CD4-positive, alpha-beta T cell treated with Interleukin-12 subunit alpha and Interleukin-12 subunit beta, for 1 hour (primary cell): ENCODE results near the gene NFKBIL1.
A peak's percentile ranks its signal among the peaks of the same experiment; 100 is the strongest.
"Not testable (repeated sequence)": the region's sequence is repeated elsewhere in the genome, so short reads cannot be mapped to it uniquely, and the experiment has no call there.

ENCODE experiments used
- DNase-seq: peaks from one replicate; pipeline ENCODE4 v3.0.0-alpha.2; 2020

Gene NFKBIL1

GRCh38 chr6:31546958-31547726 lies at the start of gene NFKBIL1:
TSS of gene NFKBIL1 (plus strand) at chr6:31547608. CDS start at chr6:31547695, 87 bp downstream.
- peak; percentile 93 for DNase-seq

- no peak for DNase-seq
Measured at GRCh38 chr6:31498748-31499147, 48.7 kb upstream of the NFKBIL1 start.

- DNase-seq = not testable (repeated sequence)
Measured at GRCh38 chr6:31499648-31500047, 47.8 kb upstream of the NFKBIL1 start.

- DNase-seq = no peak
Measured at GRCh38 chr6:31502586-31502985, 44.8 kb upstream of the NFKBIL1 start.

GRCh38 chr6:31509036-31509435 lies 38.4 kb upstream of the NFKBIL1 start:
- not testable (repeated sequence) for DNase-seq

- DNase-seq = no peak
Measured at GRCh38 chr6:31510007-31510406, 37.4 kb upstream of the NFKBIL1 start.

- DNase-seq = no peak
Measured at GRCh38 chr6:31513456-31514165, 33.8 kb upstream of the NFKBIL1 start.

- no peak for DNase-seq
Measured at GRCh38 chr6:31521835-31522234, 25.6 kb upstream of the NFKBIL1 start.

GRCh38 chr6:31525553-31525931 lies 21.9 kb upstream of the NFKBIL1 start:
- DNase-seq = no peak

- DNase-seq = no peak
Measured at GRCh38 chr6:31525932-31526591, 21.3 kb upstream of the NFKBIL1 start.

GRCh38 chr6:31528307-31528777 lies 19.1 kb upstream of the NFKBIL1 start:
- no peak for DNase-seq

GRCh38 chr6:31528821-31529328 lies 18.5 kb upstream of the NFKBIL1 start, which contains the start of gene MCCD1:
TSS of gene MCCD1 (plus strand) at chr6:31528962. CDS start at chr6:31529015, 53 bp downstream.
- no peak for DNase-seq

- no peak for DNase-seq
Measured at GRCh38 chr6:31529329-31530150, 17.9 kb upstream of the NFKBIL1 start.

- DNase-seq = no peak
Measured at GRCh38 chr6:31530659-31531058, 16.7 kb upstream of the NFKBIL1 start.

- DNase-seq = no peak
Measured at GRCh38 chr6:31531162-31531561, 16.2 kb upstream of the NFKBIL1 start.

- no peak for DNase-seq
Measured at GRCh38 chr6:31531771-31532643, 15.4 kb upstream of the NFKBIL1 start.

GRCh38 chr6:31532644-31533454 lies 14.6 kb upstream of the NFKBIL1 start:
- no peak for DNase-seq

GRCh38 chr6:31533455-31533841 lies 14.0 kb upstream of the NFKBIL1 start:
- DNase-seq = no peak

GRCh38 chr6:31534011-31534410 lies 13.4 kb upstream of the NFKBIL1 start:
- DNase-seq = no peak

- no peak for DNase-seq
Measured at GRCh38 chr6:31534521-31535040, 12.8 kb upstream of the NFKBIL1 start.
